Aorta (tissue), 5 donors: ENCODE measurements around the gene LIPN. TPM values are rescaled to one million over a fixed set of nuclear protein-coding genes. Genes with fewer than 3 reads are reported as not detected.

Experiments
- ATAC-seq: fragments of 200-7000 bp; cut with Tn5 transposase; one replicate; pipeline ENCODE4 v1.9.1; 2022; ENCODE audit warnings: moderate library complexity; ENCODE audit not compliant: low FRiP score
- DNase-seq, 2 donors: peaks; one replicate each; pipeline ENCODE4 v3.0.0-alpha.2; 2020
- H3K27ac ChIP-seq, 2 donors: one replicate each; pipeline ENCODE4 v1.5.1; 2013; ENCODE audit warnings: low read length in 2 of 2, mild to moderate bottlenecking in 2 of 2, moderate library complexity in 2 of 2, control low read depth in 1 of 2, inconsistent platforms in 1 of 2, low read depth in 1 of 2
- H3K27me3 ChIP-seq, 2 donors: one replicate each; pipeline ENCODE4 v1.6.1; 2013; ENCODE audit warnings: control low read depth in 1 of 2, low read length in 1 of 2, mild to moderate bottlenecking in 1 of 2, moderate library complexity in 1 of 2; ENCODE audit not compliant: insufficient read depth in 2 of 2, control insufficient read depth in 1 of 2
- H3K36me3 ChIP-seq, 2 donors: one replicate each; pipeline ENCODE4 v1.6.1; 2013; ENCODE audit warnings: control low read depth in 1 of 2, low read length in 1 of 2, mild to moderate bottlenecking in 1 of 2; ENCODE audit not compliant: insufficient read depth in 2 of 2, control insufficient read depth in 1 of 2
- H3K4me1 ChIP-seq, 2 donors: one replicate each; pipeline ENCODE4 v1.6.1; 2013; ENCODE audit warnings: low read length in 2 of 2, control low read depth in 1 of 2, mild to moderate bottlenecking in 1 of 2, moderate library complexity in 1 of 2; ENCODE audit not compliant: insufficient read depth in 2 of 2, control insufficient read depth in 1 of 2
- H3K4me3 ChIP-seq, 2 donors: one replicate each; pipeline ENCODE4 v1.5.1; 2013; ENCODE audit warnings: low read length in 2 of 2, control low read depth in 1 of 2, mild to moderate bottlenecking in 1 of 2
- H3K9me3 ChIP-seq: one replicate; pipeline ENCODE4 v1.6.1; 2013; ENCODE audit warnings: mild to moderate bottlenecking, low read length; ENCODE audit not compliant: control insufficient read depth
- WGBS, 2 donors: extraction: QIAGEN DNeasy Blood & Tissue Kit; methylation state at CpG; one replicate each; pipeline ENCODE4 v1.1.7; 2013; 5-methylcytosine and 5-hydroxymethylcytosine counted together
- intact Hi-C, 2 donors: fragments of 100-400 bp; cut with DNase I; formaldehyde crosslinking; loops; one replicate each; pipeline versions ENCODE4 v1.14.2 to v1.15.0; 2022
- polyA plus RNA-seq, 2 donors: library from polyadenylated mRNA; stranded (reverse); fragments of 200-250 nt; gene quantifications; one replicate each; pipeline ENCODE4 v1.2.3, GENCODE V29; 2013
- total RNA-seq, 2 donors: library from RNA; stranded (reverse); fragmentation: NEBNext Ultra II Directional; extraction: Animal tissue kit (Norgen Biotek cat#: 25700); gene quantifications; one replicate each; pipeline ENCODE4 v1.2.1, GENCODE V29; 2021
- donor health status: healthy with polysubstance abuse.
- donor health status: Bipolar disorder and iron deficiency.
- donor health status: DM: no; HTN: no; CAD: no.
- donor health status: DM: no; HTN: no; CAD: no.
- donor health status: DM: yes; HTN: yes; CAD: no.

LIPN gene
- total and polyA plus RNA-seq, 4 donors, result 0.43 to 0.58 TPM; not detected in 2

- intact Hi-C loops, result no loop called here
- no peaks in the 10 kb centered on the region for H3K36me3 ChIP-seq
- no peak overlapping the region for H3K4me3 ChIP-seq
- no peaks in the 10 kb centered on the region for H3K4me1 ChIP-seq
- DNase-seq (no peak), ATAC-seq (no peak)
- H3K27ac ChIP-seq, result no peak overlapping the region
- WGBS, 2 donors, result 70 to 79% methylated on average over 3 of the region's 3 CpGs
- no peaks in the 10 kb centered on the region for H3K27me3 ChIP-seq
- H3K9me3 ChIP-seq, result no peaks in the 10 kb centered on the region
Measured at GRCh38 chr10:88764110-88764509, 4.3 kb downstream of the LIPN start.

GRCh38 chr10:88765816-88766215 lies 6.0 kb downstream of the LIPN start:
- no peak for DNase-seq
- H3K4me3 ChIP-seq, result no peak overlapping the region
- WGBS, 2 donors, result 85 to 86% methylated on average over 1 of the region's 1 CpG

GRCh38 chr10:88769384-88769783 lies 9.6 kb downstream of the LIPN start:
- DNase-seq (no peak), ATAC-seq (no peak)
- Histone ChIP-seq H3K4me3 (no peak overlapping the region), H3K27me3 (no peaks in the 10 kb centered on the region), H3K4me1 (no peaks in the 10 kb centered on the region), H3K27ac (no peak overlapping the region), H3K36me3 (no peaks in the 10 kb centered on the region), H3K9me3 (no peaks in the 10 kb centered on the region)
- intact Hi-C loops, result no loop called here
- 18 to 31% methylated on average over 1 of the region's 1 CpG for WGBS, 2 donors

More at GRCh38 chr10:88765816-88766215, 6.0 kb downstream of the LIPN start:
- ATAC-seq, result no peak
- H3K27ac ChIP-seq, result no peak overlapping the region
- H3K4me1 ChIP-seq, result no peaks in the 10 kb centered on the region
- H3K36me3 ChIP-seq, result no peaks in the 10 kb centered on the region
- H3K27me3 ChIP-seq, result no peaks in the 10 kb centered on the region
- intact Hi-C loops, result no loop called here
- H3K9me3 ChIP-seq, result no peaks in the 10 kb centered on the region

- Histone ChIP-seq H3K4me3 (no peak overlapping the region), H3K4me1 (no peaks in the 10 kb centered on the region), H3K27ac (no peak overlapping the region), H3K27me3 (no peaks in the 10 kb centered on the region), H3K9me3 (no peaks in the 10 kb centered on the region), H3K36me3 (no peaks in the 10 kb centered on the region)
- intact Hi-C loops, result no loop called here
- WGBS, 2 donors, result 55 to 58% methylated on average over 2 of the region's 2 CpGs
- ATAC-seq (no peak), DNase-seq (no peak)
Measured at GRCh38 chr10:88781206-88781605, 21.4 kb downstream of the LIPN start.

GRCh38 chr10:88782222-88782621 lies 22.4 kb downstream of the LIPN start:
- ATAC-seq (no peak), DNase-seq (no peak)
- intact Hi-C loops, result no loop called here
- Histone ChIP-seq H3K36me3 (no peaks in the 10 kb centered on the region), H3K4me3 (no peak overlapping the region), H3K4me1 (no peaks in the 10 kb centered on the region), H3K27ac (no peak overlapping the region), H3K9me3 (no peaks in the 10 kb centered on the region), H3K27me3 (no peaks in the 10 kb centered on the region)
- 88 to 91% methylated on average over 3 of the region's 3 CpGs for WGBS, 2 donors

- whole genome bisulfite sequencing, 2 donors, result 72% methylated on average over 3 of the region's 3 CpGs
- Histone ChIP-seq H3K27me3 (no peaks in the 10 kb centered on the region), H3K27ac (no peak overlapping the region), H3K36me3 (no peaks in the 10 kb centered on the region), H3K4me1 (no peaks in the 10 kb centered on the region), H3K9me3 (no peaks in the 10 kb centered on the region), H3K4me3 (no peak overlapping the region)
- ATAC-seq (no peak), DNase-seq (no peak)
- intact Hi-C loops, result no loop called here
Measured at GRCh38 chr10:88783724-88784123, 23.9 kb downstream of the LIPN start.

- Histone ChIP-seq H3K9me3 (no peaks in the 10 kb centered on the region), H3K27ac (no peak overlapping the region), H3K4me3 (no peak overlapping the region), H3K36me3 (no peaks in the 10 kb centered on the region), H3K27me3 (no peaks in the 10 kb centered on the region), H3K4me1 (no peaks in the 10 kb centered on the region)
- 86 to 88% methylated on average over 10 of the region's 10 CpGs for WGBS, 2 donors
- intact Hi-C loops, result no loop called here
- DNase-seq (no peak), ATAC-seq (no peak)
Measured at GRCh38 chr10:88786032-88786770, 26.4 kb downstream of the LIPN start.

GRCh38 chr10:88787463-88787862 lies 27.6 kb downstream of the LIPN start:
- ATAC-seq, result no peak
- intact Hi-C loops, result no loop called here
- Histone ChIP-seq H3K36me3 (no peaks in the 10 kb centered on the region), H3K27me3 (no peaks in the 10 kb centered on the region), H3K4me1 (no peaks in the 10 kb centered on the region), H3K9me3 (no peaks in the 10 kb centered on the region), H3K4me3 (no peak overlapping the region), H3K27ac (no peak overlapping the region)
- WGBS, 2 donors, result 76% methylated on average over 5 of the region's 5 CpGs
- DNase-seq, result no peak

- Histone ChIP-seq H3K36me3 (no peaks in the 10 kb centered on the region), H3K4me3 (no peak overlapping the region), H3K9me3 (no peaks in the 10 kb centered on the region), H3K4me1 (no peaks in the 10 kb centered on the region), H3K27ac (no peak overlapping the region), H3K27me3 (no peaks in the 10 kb centered on the region)
- ATAC-seq (no peak), DNase-seq (no peak)
- intact Hi-C loops, result no loop called here
Measured at GRCh38 chr10:88788924-88789323, 29.1 kb downstream of the LIPN start.
